Skeletal muscle satellite cell (primary cell): ENCODE measurements around the gene MYBPC2.
"Not testable (repeated sequence)": the region's sequence is repeated elsewhere in the genome, so short reads cannot be mapped to it uniquely, and the experiment has no call there.

ENCODE experiments used
- H3K27me3 ChIP-seq: 2 replicates; pipeline ENCODE4 v1.7.0; 2013; ENCODE audit warnings: low read length; ENCODE audit not compliant: control insufficient read depth, insufficient read depth
- H3K36me3 ChIP-seq: 2 replicates; pipeline ENCODE4 v1.7.0; 2013; ENCODE audit warnings: mild to moderate bottlenecking, control low read depth, low read length; ENCODE audit not compliant: insufficient read depth
- H3K4me1 ChIP-seq: 2 replicates; pipeline ENCODE4 v1.7.0; 2013; ENCODE audit warnings: low read length; ENCODE audit not compliant: control insufficient read depth, insufficient read depth
- H3K4me2 ChIP-seq: 2 replicates; pipeline ENCODE4 v1.7.0; 2013; ENCODE audit warnings: mild to moderate bottlenecking, low read length
- H3K4me3 ChIP-seq: 2 replicates; pipeline ENCODE4 v1.7.0; 2013; ENCODE audit warnings: low read length
- H3K9ac ChIP-seq: 2 replicates; pipeline ENCODE4 v1.7.0; 2013; ENCODE audit warnings: mild to moderate bottlenecking, low read depth, low read length, moderate library complexity
- H3K9me3 ChIP-seq: replicated peaks from 2 replicates; pipeline ENCODE4 v1.7.0; 2013; ENCODE audit warnings: mild to moderate bottlenecking, control low read depth, low read length

Gene MYBPC2

DNA sequence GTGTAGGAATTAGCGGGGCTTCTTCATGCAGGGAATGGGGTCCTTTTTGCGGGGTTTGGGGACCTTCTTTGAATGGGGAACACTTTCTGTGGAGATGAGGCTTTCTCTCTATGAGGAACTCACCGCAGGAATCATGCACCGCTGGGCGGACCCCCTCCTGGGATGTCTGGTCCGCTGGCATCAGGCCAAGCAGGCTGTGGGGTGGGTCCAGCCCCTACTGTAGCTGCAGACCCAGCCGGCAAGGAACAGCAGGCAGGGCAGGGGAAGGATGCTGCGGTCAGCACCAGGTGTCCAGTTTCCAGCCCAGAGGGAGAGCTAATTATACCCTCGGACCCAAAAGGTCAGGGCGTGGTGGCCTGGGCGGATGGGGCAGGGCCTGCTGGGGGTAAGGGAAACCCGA, 1.8 kb downstream of the MYBPC2 start:
- Histone ChIP-seq H3K36me3 (no peaks in the 10 kb centered on the region), H3K9ac (no peak overlapping the region), H3K4me2 (no peak overlapping the region), H3K4me1 (peaks cover 5% of the 10 kb centered on the region), H3K4me3 (no peak overlapping the region), H3K9me3 (no peaks in the 10 kb centered on the region), H3K27me3 (peaks cover 44% of the 10 kb centered on the region)

DNA sequence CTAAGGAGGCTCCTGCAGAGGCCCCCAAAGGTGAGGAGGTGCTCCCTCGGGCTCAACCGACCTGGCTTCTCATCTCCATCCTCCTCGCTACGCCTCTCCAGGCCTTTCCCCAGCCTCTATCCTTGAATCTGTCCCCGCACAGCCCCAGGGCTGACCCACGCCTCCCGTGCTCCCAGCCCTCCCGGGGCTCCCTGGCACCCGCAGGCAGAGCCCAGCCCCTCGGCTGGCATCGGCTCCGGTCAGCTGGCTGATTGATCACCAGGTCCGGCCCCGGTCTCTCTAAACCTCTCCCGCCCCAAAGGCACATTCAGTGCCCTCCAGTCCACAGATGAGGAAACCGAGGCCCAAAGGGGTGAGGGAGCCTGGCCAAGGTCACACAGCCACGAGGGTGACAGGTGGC, 2.5 kb downstream of the MYBPC2 start:
- Histone ChIP-seq H3K9me3 (no peaks in the 10 kb centered on the region), H3K4me3 (no peak overlapping the region), H3K4me1 (peaks cover 5% of the 10 kb centered on the region), H3K4me2 (no peak overlapping the region), H3K9ac (no peak overlapping the region), H3K36me3 (no peaks in the 10 kb centered on the region), H3K27me3 (peaks cover 40% of the 10 kb centered on the region)

DNA sequence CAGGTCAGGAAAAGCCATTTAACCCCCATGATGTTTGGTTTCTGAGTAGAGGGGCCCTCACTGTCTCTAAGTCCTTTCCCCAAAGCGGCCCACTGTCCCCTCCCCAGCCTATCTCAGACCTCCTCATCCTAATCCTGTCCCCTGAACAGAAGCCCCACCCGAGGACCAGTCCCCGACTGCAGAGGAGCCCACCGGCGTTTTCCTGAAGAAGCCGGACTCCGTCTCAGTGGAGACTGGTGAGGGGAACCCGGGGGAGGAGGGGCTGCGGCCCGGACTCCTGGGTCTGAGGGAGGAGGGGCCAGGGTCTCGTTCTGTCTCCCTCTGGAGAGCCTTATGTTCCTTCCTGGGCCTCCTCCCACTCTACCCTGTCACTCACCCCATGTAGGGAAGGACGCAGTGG, 2.9 kb downstream of the MYBPC2 start:
- H3K27me3 ChIP-seq: peaks cover 38% of the 10 kb centered on the region
- peaks cover 5% of the 10 kb centered on the region for H3K4me1 ChIP-seq
- H3K9me3 ChIP-seq: no peaks in the 10 kb centered on the region
- no peak overlapping the region for H3K9ac ChIP-seq
- no peak overlapping the region for H3K4me3 ChIP-seq
- H3K4me2 ChIP-seq: no peak overlapping the region
- no peaks in the 10 kb centered on the region for H3K36me3 ChIP-seq

DNA sequence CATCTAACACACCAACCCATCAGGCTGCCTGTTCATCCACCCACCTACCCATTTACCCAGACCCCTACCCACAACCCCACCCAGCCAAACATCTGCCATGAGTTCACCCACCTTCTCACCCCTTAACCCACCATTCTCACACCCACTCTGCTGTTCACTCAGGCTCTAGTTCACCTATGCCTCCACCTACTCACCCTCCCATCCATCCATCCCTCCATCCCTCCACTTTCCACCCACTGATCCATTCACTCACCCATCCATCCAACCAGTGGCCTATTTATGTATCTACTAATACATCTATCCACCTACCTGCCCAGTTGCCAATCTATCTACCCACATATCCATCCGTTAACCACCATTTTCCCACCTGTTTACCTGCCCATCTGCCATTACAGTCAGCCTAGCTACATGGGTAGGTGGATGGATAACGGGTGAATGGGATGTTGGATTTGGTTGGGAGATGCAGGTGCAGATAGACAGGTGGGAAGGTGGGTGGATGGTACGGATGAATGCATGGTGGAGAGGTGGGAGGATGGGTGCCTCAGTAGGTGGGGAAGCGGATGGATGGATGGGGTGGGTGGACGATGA, 5.3 kb downstream of the MYBPC2 start:
- Histone ChIP-seq H3K27me3 (peaks cover 22% of the 10 kb centered on the region), H3K4me3 (no peak overlapping the region), H3K9me3 (no peaks in the 10 kb centered on the region), H3K36me3 (no peaks in the 10 kb centered on the region), H3K4me1 (no peaks in the 10 kb centered on the region), H3K9ac (no peak overlapping the region), H3K4me2 (no peak overlapping the region)

DNA sequence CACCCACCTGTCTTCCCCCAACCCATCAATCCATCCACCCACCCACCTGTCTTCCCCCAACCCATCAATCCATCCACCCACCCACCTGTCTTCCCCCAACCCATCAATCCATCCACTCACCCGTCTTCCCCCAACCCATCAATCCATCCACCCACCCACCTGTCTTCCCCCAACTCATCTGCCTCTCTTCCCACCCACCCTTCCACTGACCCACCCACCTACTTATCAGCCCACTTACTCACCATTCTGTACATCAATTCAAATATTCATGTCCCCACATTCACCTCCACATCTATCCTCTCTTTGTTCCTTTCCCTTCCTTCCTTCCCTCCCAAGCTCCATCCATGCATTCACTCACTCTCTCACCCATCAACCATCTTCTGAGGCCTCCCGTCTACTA, 6.4 kb downstream of the MYBPC2 start:
- not testable (repeated sequence) for H3K4me3 ChIP-seq, H3K4me1 ChIP-seq, H3K9ac ChIP-seq, H3K36me3 ChIP-seq, H3K4me2 ChIP-seq, H3K9me3 ChIP-seq
- peaks cover 17% of the 10 kb centered on the region for H3K27me3 ChIP-seq

DNA sequence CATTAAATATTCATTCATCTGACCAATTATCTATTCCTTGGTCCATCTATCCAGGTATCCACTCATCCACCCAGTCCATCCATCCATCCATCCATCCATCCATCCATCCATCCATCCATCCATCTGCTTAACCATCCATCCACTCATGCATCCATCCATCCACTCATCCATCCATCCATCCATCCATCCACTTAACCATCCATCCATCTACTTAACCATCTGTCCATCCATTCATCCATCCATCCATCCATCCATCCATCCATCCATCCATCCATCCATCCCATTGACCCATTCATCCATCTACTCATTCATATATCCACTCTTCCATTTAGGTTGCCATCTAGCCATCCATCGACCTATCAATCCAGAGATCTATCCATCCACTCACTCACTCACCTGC, 11.4 kb downstream of the MYBPC2 start:
- no peaks in the 10 kb centered on the region for H3K9me3 ChIP-seq
- H3K27me3 ChIP-seq: no peaks in the 10 kb centered on the region
- no peak overlapping the region for H3K4me3 ChIP-seq
- H3K4me2 ChIP-seq: no peak overlapping the region
- no peak overlapping the region for H3K9ac ChIP-seq
- no peaks in the 10 kb centered on the region for H3K4me1 ChIP-seq
- H3K36me3 ChIP-seq: no peaks in the 10 kb centered on the region

DNA sequence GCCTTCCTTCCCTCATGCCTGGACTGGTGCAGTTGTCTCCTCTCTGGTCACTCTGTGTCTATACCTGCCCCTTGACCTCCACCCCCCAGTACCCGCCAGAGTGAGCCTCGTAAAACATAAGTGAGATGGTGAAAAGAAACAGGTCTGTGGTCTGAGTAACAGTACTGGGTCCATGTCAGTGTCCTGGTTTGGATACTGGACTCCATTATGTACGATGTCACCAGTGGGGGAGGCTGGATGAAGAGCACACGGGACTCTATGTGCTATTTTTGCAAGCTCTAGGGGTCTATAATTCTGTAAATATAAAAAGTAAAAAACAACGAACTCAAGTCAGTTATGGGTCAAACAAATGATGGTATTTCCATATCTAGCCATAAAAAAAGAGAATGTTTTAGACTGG, 14.4 kb downstream of the MYBPC2 start:
- no peak overlapping the region for H3K9ac ChIP-seq
- H3K4me3 ChIP-seq: no peak overlapping the region
- no peaks in the 10 kb centered on the region for H3K4me1 ChIP-seq
- no peak overlapping the region for H3K4me2 ChIP-seq
- no peaks in the 10 kb centered on the region for H3K9me3 ChIP-seq
- no peaks in the 10 kb centered on the region for H3K36me3 ChIP-seq
- no peaks in the 10 kb centered on the region for H3K27me3 ChIP-seq

DNA sequence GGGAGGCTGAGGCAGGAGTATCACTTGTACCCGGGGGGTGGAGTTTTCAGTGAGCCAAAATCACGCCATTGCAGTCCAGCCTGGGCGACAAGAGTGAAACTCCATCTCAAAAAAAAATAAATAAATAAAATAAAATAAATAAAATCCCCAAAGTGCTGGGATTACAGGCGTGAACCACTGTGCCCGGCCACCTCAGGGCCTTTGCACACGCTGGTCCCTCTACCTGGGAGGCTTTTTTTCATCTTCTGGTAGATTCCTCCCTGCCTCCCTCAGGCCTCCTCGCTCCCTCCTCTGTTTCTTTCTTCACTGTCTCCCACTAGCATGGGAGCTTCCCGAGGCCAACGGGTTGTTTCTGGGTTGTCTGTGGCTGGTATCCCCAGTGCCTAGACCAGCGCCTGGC, 15.1 kb downstream of the MYBPC2 start:
- H3K36me3 ChIP-seq: no peaks in the 10 kb centered on the region

DNA sequence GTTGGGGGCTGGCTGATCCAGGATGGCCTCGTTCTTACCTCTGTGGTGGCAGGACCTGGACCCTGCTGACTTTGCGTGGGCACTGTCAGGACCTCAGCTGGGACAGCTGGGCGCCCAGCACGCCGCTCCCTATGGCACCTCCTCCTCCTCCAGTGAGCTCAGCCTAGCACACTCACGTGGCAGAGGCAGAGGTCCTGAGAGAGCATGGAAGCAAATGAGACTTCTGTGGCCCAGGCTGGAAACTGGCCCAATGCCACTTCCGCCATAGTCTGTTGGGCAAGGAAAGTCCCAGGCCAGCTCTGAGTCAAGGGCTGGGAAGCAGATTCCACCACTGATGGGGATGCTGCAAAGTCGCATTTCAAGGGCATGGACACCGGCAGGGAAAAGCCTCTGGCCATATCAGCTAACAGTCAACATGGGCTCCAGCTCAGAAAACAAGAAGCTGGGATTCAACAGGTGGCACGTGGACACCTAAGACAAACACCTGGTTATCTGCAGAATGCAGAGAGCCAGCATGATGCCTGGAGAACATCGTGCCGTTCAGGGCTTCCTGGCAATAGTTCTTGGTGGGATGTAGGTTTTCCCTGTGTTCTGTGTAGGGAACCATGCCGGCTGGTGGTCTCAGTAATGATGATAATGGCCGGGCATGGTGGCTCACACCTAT, 16.7 kb downstream of the MYBPC2 start:
- no peaks in the 10 kb centered on the region for H3K4me1 ChIP-seq
- no peaks in the 10 kb centered on the region for H3K36me3 ChIP-seq
- H3K9me3 ChIP-seq: no peaks in the 10 kb centered on the region
- H3K4me2 ChIP-seq: no peak overlapping the region
- no peak overlapping the region for H3K9ac ChIP-seq
- no peaks in the 10 kb centered on the region for H3K27me3 ChIP-seq
- no peak overlapping the region for H3K4me3 ChIP-seq

More for the DNA sequence above, 15.1 kb downstream of the MYBPC2 start:
- Histone ChIP-seq H3K4me3 (no peak overlapping the region), H3K27me3 (no peaks in the 10 kb centered on the region), H3K4me2 (no peak overlapping the region), H3K9me3 (no peaks in the 10 kb centered on the region), H3K4me1 (no peaks in the 10 kb centered on the region), H3K9ac (no peak overlapping the region)

DNA sequence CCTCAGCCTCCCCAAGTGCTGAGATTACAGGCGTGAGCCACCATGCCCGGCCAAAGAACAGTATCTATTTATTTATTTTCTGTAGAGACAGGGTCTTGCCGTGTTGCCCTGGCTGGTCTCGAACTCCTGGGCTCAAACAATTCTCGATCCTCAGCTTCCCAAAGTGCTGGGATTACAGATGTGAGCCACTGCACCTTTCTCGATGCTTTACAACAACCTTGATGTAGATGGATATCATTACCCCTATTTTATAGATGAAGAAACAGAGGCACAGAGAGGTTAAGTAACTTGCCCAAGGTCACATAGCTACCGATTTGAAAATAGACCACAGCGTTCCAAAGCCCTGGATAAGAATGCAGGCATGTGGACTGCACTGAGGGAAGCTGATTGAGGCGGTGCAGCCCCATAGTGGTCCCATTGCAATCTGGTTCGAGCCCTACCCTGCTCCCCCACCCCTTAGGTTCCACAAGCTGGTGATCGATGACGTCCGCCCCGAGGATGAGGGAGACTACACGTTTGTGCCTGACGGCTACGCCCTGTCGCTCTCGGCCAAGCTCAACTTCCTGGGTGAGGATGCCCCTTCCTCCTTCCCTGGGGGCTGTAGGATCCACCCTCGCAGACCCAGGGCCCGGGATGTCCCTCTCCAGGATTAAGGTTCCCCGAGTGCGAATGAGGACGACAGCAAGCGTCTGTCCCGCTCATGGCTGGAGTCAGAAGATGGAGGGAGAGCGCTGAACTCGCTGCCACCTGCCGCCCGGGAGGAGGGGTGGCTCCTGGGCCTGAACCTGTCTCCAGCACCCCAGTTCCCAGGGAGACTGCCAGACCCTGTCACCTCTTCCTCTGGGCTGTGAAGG, 17.9 kb downstream of the MYBPC2 start:
- no peaks in the 10 kb centered on the region for H3K36me3 ChIP-seq
- H3K4me2 ChIP-seq: no peak overlapping the region
- H3K27me3 ChIP-seq: no peaks in the 10 kb centered on the region
- no peak overlapping the region for H3K9ac ChIP-seq
- H3K4me1 ChIP-seq: no peaks in the 10 kb centered on the region
- H3K4me3 ChIP-seq: no peak overlapping the region
- no peaks in the 10 kb centered on the region for H3K9me3 ChIP-seq

DNA sequence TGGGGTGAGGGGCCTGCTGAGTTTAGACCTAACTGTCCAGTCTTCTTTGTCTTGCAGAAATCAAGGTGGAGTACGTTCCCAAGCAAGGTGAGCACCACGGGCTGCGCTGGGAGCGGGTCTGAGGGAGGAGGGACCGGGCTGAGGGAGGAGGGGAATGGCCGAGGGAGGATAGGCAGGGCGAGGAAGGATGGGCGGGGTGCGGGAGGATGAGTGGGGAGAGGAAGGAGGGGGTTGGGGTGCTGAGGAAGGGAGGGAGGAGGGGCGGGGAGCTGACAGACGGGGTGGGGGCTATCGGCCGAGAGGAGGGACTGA, 18.5 kb downstream of the MYBPC2 start:
- no peak overlapping the region for H3K4me3 ChIP-seq
- no peak overlapping the region for H3K9ac ChIP-seq
- no peaks in the 10 kb centered on the region for H3K9me3 ChIP-seq
- no peak overlapping the region for H3K4me2 ChIP-seq
- H3K27me3 ChIP-seq: no peaks in the 10 kb centered on the region
- H3K36me3 ChIP-seq: no peaks in the 10 kb centered on the region
- no peaks in the 10 kb centered on the region for H3K4me1 ChIP-seq

DNA sequence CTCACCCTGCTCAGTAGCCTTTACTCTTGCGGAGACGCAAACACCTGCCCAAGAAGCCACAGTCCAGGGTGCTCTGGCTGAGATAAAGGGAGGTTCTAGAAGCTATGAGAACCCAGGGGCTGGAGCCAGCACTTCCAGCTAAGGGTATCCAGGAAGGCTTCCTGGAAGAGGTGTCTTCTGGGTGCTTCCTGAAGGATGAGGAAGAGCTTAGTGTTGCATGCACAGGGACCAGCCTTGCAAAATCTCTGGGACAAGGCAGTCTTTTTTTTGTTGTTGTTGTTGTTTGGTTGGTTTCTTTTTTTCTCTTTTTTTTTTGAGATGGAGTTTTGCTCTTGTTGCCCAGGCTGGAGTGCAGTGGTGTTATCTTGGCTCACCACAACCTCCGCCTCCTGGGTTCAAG, 20.6 kb downstream of the MYBPC2 start:
- no peak overlapping the region for H3K4me3 ChIP-seq
- no peaks in the 10 kb centered on the region for H3K4me1 ChIP-seq
- H3K9me3 ChIP-seq: no peaks in the 10 kb centered on the region
- no peaks in the 10 kb centered on the region for H3K36me3 ChIP-seq
- H3K27me3 ChIP-seq: peaks cover 3% of the 10 kb centered on the region
- no peak overlapping the region for H3K4me2 ChIP-seq
- no peak overlapping the region for H3K9ac ChIP-seq
